Stimulated activated CD8-positive, alpha-beta memory T cell treated with anti-CD3 and anti-CD28 coated beads, Interleukin-15, amount 100 ng/mL, for 1 hour (primary cell): ENCODE measurements around the gene LAIR2.

ENCODE experiments used
- DNase-seq: peaks from one replicate; pipeline ENCODE4 v3.0.0-alpha.2; 2020; ENCODE audit warnings: low read depth

The LAIR2 gene

GRCh38 chr19:54535601-54536000 lies 33.0 kb downstream of the LAIR2 start:
- no peak for DNase-seq

GRCh38 chr19:54536956-54537355 lies 34.3 kb downstream of the LAIR2 start:
- DNase-seq: no peak

GRCh38 chr19:54541712-54542111 lies 39.1 kb downstream of the LAIR2 start:
- DNase-seq: no peak

- DNase-seq: no peak
Measured at GRCh38 chr19:54548806-54549205, 46.2 kb downstream of the LAIR2 start.

- DNase-seq: no peak
Measured at GRCh38 chr19:54549224-54549623, 46.6 kb downstream of the LAIR2 start.

- no peak for DNase-seq
Measured at GRCh38 chr19:54551293-54551692, 48.7 kb downstream of the LAIR2 start.

GRCh38 chr19:54551950-54552912 lies 49.6 kb downstream of the LAIR2 start:
- DNase-seq: no peak

GRCh38 chr19:54552913-54553310 lies 50.3 kb downstream of the LAIR2 start:
- no peak for DNase-seq

- no peak for DNase-seq
Measured at GRCh38 chr19:54554006-54554405, 51.4 kb downstream of the LAIR2 start.

GRCh38 chr19:54554896-54555295 lies 52.3 kb downstream of the LAIR2 start:
- no peak for DNase-seq

GRCh38 chr19:54556194-54556593 lies 53.6 kb downstream of the LAIR2 start:
- DNase-seq: no peak

GRCh38 chr19:54558339-54558738 lies 55.7 kb downstream of the LAIR2 start:
- DNase-seq: no peak
